ENCODE results near the gene GTPBP1. TPM values are rescaled to one million over a fixed set of nuclear protein-coding genes. Genes with fewer than 3 reads are reported as not detected.

Gene GTPBP1
- total and polyA plus RNA-seq, 2 of the 13 experiments (the other 11 are each of a cell fraction or from before 2014, with no cell fraction given), result 22.3 to 27.0 TPM

DNA sequence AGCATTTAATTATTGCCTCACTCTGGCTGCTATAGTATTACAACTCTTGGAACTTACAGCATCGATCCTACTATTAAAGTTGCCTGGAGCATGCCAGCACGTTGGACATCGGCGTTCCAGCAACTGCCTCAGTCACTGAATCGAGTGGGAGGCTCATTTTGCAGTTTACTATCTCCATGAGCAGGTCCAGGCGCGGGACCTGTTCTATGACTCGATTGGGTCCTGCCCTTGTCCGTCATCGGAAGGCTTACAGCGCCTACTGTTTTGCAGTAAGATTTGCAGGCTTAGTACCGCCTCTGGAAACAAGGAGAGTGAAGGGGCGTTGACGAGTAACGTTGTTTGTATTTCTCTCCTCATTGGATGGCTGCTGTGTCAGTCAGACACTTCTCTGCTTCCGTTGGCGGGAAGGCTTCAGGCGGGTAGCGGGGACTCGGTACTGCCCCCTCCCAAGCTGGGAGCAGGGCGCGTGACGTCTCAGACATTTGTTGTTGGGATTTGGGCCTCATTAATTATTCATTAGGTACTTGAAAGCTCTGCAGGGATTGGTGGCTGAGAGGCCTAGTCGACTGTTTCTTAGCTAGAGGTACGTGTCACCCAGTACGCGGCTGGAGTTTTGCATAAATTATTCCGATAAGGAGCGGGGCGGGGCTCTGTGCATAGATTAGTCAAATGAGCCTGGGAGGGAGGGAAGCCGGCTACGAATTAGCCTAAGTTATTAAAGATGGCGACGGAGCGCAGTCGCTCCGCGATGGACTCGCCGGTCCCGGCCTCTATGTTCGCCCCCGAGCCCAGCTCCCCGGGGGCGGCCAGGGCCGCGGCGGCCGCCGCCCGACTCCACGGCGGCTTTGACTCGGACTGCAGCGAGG is at the start of gene GTPBP1 (continued):
- TF ChIP-seq, protein P1, sequence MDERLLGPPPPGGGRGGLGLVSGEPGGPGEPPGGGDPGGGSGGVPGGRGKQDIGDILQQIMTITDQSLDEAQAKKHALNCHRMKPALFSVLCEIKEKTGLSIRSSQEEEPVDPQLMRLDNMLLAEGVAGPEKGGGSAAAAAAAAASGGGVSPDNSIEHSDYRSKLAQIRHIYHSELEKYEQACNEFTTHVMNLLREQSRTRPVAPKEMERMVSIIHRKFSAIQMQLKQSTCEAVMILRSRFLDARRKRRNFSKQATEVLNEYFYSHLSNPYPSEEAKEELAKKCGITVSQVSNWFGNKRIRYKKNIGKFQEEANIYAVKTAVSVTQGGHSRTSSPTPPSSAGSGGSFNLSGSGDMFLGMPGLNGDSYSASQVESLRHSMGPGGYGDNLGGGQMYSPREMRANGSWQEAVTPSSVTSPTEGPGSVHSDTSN (CRISPR knock-in tag; IDR thresholded peaks at IDR 0.05), result peak; percentile 100
- TF ChIP-seq, protein P2, sequence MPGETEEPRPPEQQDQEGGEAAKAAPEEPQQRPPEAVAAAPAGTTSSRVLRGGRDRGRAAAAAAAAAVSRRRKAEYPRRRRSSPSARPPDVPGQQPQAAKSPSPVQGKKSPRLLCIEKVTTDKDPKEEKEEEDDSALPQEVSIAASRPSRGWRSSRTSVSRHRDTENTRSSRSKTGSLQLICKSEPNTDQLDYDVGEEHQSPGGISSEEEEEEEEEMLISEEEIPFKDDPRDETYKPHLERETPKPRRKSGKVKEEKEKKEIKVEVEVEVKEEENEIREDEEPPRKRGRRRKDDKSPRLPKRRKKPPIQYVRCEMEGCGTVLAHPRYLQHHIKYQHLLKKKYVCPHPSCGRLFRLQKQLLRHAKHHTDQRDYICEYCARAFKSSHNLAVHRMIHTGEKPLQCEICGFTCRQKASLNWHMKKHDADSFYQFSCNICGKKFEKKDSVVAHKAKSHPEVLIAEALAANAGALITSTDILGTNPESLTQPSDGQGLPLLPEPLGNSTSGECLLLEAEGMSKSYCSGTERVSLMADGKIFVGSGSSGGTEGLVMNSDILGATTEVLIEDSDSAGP (CRISPR knock-in tag; IDR thresholded peaks at IDR 0.05; ENCODE audit: borderline replicate concordance), result 0 out of 2 replicates have a peak, but pooled peaks have one; percentile 18
- no peak for TF ChIP-seq THYN1 (CRISPR knock-in tag; IDR thresholded peaks at IDR 0.05; ENCODE audit: borderline replicate concordance, low read depth)
- no peak for TF ChIP-seq ZNF550 (CRISPR knock-in tag; IDR thresholded peaks at IDR 0.05; ENCODE audit: borderline replicate concordance)
- no peak for TF ChIP-seq ZFY (CRISPR knock-in tag; IDR thresholded peaks at IDR 0.05)
- no peak for TF ChIP-seq ZNF558 (CRISPR knock-in tag; IDR thresholded peaks at IDR 0.05; ENCODE audit: borderline replicate concordance)
- TF ChIP-seq, protein P3, sequence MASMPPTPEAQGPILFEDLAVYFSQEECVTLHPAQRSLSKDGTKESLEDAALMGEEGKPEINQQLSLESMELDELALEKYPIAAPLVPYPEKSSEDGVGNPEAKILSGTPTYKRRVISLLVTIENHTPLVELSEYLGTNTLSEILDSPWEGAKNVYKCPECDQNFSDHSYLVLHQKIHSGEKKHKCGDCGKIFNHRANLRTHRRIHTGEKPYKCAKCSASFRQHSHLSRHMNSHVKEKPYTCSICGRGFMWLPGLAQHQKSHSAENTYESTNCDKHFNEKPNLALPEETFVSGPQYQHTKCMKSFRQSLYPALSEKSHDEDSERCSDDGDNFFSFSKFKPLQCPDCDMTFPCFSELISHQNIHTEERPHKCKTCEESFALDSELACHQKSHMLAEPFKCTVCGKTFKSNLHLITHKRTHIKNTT (CRISPR knock-in tag; IDR thresholded peaks at IDR 0.05), result no peak
- TF ChIP-seq SALL2 (CRISPR knock-in tag; IDR thresholded peaks at IDR 0.05), result no peak
- TF ChIP-seq, protein P4, sequence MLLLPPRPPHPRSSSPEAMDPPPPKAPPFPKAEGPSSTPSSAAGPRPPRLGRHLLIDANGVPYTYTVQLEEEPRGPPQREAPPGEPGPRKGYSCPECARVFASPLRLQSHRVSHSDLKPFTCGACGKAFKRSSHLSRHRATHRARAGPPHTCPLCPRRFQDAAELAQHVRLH (CRISPR knock-in tag; IDR thresholded peaks at IDR 0.05; ENCODE audit: borderline replicate concordance, low read depth), result no peak
- no peak for TF ChIP-seq ZNF460 (CRISPR knock-in tag; IDR thresholded peaks at IDR 0.05; ENCODE audit: borderline replicate concordance)
- no peak for TF ChIP-seq ARHGAP35 (CRISPR knock-in tag; IDR thresholded peaks at IDR 0.05; ENCODE audit: borderline replicate concordance)
- TF ChIP-seq ZBTB1 (CRISPR knock-in tag; IDR thresholded peaks at IDR 0.05; ENCODE audit: borderline replicate concordance), result no peak
- TF ChIP-seq, protein P5, sequence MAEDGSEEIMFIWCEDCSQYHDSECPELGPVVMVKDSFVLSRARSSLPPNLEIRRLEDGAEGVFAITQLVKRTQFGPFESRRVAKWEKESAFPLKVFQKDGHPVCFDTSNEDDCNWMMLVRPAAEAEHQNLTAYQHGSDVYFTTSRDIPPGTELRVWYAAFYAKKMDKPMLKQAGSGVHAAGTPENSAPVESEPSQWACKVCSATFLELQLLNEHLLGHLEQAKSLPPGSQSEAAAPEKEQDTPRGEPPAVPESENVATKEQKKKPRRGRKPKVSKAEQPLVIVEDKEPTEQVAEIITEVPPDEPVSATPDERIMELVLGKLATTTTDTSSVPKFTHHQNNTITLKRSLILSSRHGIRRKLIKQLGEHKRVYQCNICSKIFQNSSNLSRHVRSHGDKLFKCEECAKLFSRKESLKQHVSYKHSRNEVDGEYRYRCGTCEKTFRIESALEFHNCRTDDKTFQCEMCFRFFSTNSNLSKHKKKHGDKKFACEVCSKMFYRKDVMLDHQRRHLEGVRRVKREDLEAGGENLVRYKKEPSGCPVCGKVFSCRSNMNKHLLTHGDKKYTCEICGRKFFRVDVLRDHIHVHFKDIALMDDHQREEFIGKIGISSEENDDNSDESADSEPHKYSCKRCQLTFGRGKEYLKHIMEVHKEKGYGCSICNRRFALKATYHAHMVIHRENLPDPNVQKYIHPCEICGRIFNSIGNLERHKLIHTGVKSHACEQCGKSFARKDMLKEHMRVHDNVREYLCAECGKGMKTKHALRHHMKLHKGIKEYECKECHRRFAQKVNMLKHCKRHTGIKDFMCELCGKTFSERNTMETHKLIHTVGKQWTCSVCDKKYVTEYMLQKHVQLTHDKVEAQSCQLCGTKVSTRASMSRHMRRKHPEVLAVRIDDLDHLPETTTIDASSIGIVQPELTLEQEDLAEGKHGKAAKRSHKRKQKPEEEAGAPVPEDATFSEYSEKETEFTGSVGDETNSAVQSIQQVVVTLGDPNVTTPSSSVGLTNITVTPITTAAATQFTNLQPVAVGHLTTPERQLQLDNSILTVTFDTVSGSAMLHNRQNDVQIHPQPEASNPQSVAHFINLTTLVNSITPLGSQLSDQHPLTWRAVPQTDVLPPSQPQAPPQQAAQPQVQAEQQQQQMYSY (CRISPR knock-in tag; IDR thresholded peaks at IDR 0.05), result 0 out of 2 replicates have a peak, but pooled peaks have one; percentile 29
- no peak for TF ChIP-seq TCF7L2 (IDR thresholded peaks at IDR 0.05; ENCODE audit: low read depth, low read length)
- 0 out of 2 replicates have a peak, but pooled peaks have one; percentile 17 for TF ChIP-seq DMAP1 (CRISPR knock-in tag; IDR thresholded peaks at IDR 0.05)
- TF ChIP-seq ZFYVE20 (CRISPR knock-in tag; IDR thresholded peaks at IDR 0.05; ENCODE audit: borderline replicate concordance, low read depth), result no peak
- TF ChIP-seq SMYD3 (CRISPR knock-in tag; IDR thresholded peaks at IDR 0.05), result no peak
- TF ChIP-seq ZNF225 (CRISPR knock-in tag; IDR thresholded peaks at IDR 0.05), result 0 out of 2 replicates have a peak, but pooled peaks have one; percentile 59
- no peak for TF ChIP-seq PLRG1 (conservative IDR thresholded peaks at IDR 0.05)
- peak; percentile 94 for TF ChIP-seq ATF1 (CRISPR knock-in tag; IDR thresholded peaks at IDR 0.05)
- peak; percentile 94 for TF ChIP-seq RFXAP (CRISPR knock-in tag; IDR thresholded peaks at IDR 0.05; ENCODE audit: borderline replicate concordance)
- TF ChIP-seq TEAD3 (CRISPR knock-in tag; optimal IDR thresholded peaks at IDR 0.05; ENCODE audit: borderline replicate concordance), result peak; percentile 65
